HG03066 (cell line): Measurements from ENCODE around the gene FMR1.

Experiments used
- ATAC-seq: cut with Tn5 transposase; IDR thresholded peaks from one replicate; pipeline ENCODE4 v1.9.1; 2021; ENCODE audit warnings: low read depth; ENCODE audit not compliant: unreplicated experiment

FMR1 gene

DNA sequence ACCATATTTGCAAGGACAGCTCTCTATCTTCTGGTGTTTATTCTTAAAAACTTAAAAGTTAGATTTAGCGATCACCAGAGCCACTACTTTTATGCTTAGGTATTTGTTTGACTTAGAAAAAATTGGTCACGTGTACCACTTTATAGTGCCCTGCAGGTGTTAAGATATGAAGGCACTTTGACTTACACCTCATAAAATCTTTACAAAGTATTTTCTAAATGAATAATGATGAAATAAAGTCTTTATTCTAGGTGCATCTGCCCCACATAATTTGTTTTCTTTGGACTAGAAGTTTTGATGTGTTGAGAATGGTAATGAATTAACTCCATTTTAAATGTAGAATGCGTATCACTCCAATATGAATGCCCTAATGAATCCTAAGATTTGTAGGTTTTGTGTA lies 2.9 kb downstream of the FMR1 start:
- ATAC-seq, result no peak

DNA sequence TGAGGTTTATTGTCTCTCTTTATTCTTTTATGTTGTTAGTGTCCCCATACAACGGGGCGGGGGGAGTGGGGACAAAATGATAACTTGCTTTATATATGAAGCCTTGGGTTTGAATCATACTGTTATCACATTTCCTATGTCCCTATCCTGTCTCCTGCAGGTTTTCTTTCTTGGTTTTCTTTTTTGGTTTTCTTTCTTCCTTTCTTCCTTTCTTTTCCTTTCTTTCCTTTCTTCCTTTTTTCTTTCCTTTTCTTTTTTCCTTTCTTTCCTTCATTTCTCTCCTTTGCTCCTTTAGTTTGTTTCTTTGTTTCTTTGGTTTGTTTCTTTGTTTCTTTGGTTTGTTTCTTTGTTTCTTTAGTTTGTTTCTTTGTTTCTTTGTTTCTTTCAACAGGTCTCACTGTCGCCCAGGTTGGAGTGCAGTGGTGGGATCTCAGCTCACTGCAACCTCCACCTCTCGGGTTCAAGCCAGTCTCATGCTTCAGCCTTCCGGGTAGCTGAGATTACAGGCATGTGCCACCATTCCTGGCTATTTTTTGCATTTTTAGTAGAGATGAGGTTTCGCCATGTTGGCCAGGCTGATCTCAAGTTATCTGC lies 4.8 kb downstream of the FMR1 start:
- ATAC-seq, result no peak

GRCh38 chrX:147917700-147918695 lies 6.3 kb downstream of the FMR1 start:
- peak; percentile 85 for ATAC-seq

DNA sequence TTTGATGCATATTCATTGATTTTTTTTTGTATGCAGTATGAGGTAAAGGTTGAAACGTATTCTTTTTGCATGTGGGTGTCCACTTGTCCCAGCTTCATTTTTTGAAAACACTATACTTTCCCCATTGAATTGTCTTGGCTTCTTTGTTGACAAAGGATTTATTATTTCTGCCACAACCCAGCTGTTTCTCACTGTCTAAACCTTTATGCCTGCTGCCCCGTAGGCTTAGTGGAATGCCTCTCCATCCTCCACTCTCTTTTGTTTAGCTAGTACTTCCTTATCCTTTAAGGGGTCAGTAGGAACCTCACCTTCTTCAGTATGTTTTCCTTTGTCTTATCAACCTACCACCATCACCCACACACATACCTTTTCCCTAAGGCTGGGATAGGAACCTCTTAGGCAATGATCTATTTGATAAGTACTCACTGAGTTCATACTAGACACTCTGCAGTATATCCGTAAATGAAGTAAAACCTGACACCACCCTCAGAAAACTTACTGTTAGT lies 8.5 kb downstream of the FMR1 start:
- no peak for ATAC-seq

- no peak for ATAC-seq
Observed at GRCh38 chrX:147923605-147924004, 11.9 kb downstream of the FMR1 start.

- no peak for ATAC-seq
Observed at GRCh38 chrX:147927256-147927655, 15.5 kb downstream of the FMR1 start.

- no peak for ATAC-seq
Observed at GRCh38 chrX:147933815-147934214, 22.1 kb downstream of the FMR1 start.

DNA sequence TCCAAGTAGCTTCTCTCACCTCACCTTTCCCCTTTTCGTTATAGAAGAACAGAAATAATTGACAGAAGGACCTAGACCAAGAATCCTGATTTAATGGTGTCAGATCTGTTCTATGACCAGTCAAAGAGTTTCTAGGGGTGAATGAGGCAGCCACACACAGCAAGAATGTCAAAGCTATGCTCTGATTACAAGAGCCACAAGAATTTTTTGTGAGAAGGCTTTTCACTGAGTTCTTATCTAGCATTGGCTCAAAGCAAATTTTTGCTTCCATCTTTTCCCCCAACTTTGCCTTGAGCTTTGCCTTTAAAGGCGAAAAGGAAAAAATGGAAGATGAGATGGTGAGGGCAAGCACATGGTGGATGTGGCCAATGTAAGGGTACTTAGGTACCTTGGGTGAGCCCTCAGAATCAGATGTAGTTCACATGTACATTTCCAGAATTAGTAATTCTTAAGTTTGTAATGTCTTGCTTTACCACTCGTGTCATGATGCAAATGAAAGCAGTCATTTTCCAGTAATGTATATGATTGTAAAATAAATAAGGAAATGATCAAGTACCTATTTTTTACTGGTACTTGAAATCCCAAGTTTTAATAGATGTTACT lies 23.5 kb downstream of the FMR1 start:
- no peak for ATAC-seq

GRCh38 chrX:147945286-147945685 lies 33.6 kb downstream of the FMR1 start:
- ATAC-seq, result no peak

GRCh38 chrX:147948531-147948930 lies 36.8 kb downstream of the FMR1 start:
- no peak for ATAC-seq

- no peak for ATAC-seq
Observed at GRCh38 chrX:147950352-147950751, 38.6 kb downstream of the FMR1 start.

DNA sequence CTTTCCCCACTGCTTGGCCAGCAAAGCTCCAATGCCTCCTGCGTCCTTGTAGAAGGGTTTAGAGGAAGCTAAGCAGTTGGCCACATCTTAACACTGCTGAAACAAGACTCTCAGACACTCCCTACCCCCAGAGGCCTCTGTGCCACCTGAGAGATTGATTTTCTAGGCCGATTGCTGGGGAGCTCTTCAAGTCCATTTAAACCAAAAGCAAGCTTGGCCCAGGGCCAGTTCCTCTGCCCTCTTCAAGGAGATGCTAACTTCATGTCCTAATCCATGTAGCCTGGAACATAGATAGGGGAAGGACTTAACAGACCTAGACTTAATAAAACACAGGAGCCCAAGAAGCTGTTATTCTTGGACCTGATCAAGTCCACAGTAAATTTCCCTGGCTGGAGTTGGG lies 42.3 kb downstream of the FMR1 start:
- ATAC-seq, result no peak

DNA sequence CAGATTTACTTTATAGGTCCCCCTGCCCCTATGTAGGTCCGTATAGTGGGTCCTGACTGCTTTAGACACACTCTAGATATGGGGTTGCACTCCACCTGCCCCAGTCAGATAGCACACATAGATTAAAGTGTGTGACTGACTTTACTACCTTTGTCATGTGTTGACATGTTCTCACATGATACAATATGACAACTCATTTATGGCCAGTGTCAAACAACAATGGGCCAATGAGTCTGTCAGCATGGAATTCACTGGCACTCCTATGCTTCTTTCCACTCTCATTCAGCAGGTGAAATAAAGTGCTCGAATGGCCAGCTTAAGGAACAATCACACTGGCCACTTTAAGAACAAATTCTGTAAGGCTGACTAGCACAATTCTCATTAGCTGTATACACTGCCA lies 45.6 kb downstream of the FMR1 start:
- ATAC-seq, result no peak

- no peak for ATAC-seq
Observed at GRCh38 chrX:147958291-147958690, 46.6 kb downstream of the FMR1 start.

GRCh38 chrX:147960722-147961121 lies 49.0 kb downstream of the FMR1 start:
- no peak for ATAC-seq

DNA sequence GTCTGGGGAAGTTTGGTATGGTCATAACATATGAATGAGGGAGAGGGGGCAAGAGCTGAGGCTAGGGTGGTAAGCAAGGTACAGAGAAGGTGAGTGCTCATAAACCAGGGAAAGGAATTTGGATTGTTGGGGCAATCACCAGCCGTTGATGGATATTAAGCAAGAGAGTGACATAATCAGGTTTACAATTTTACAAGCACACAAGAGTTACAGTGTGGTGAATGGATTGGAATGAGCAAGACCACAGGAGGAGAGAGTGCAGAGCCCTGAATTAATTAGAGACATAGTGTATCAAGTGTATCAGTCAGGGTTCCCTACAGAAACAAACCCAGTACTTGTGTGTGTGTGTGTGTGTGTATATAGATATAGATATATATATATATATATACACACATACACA lies 50.8 kb downstream of the FMR1 start:
- ATAC-seq, result no peak

GRCh38 chrX:147978931-147979330 lies 67.2 kb downstream of the FMR1 start:
- no peak for ATAC-seq

GRCh38 chrX:147981038-147981752 lies 69.5 kb downstream of the FMR1 start, which contains the start of gene FMR1NB:
Gene FMR1NB (plus strand): TSS chrX:147981337. CDS start chrX:147981403, 66 bp downstream.
- ATAC-seq, result no peak
